Activated CD8-positive, alpha-beta T cell treated with anti-CD3 and anti-CD28 coated beads for 36 hours (primary cell): ENCODE measurements around the gene HABP4. TPM values are rescaled to one million over a fixed set of nuclear protein-coding genes. Genes with fewer than 3 reads are reported as not detected.
A peak's percentile ranks its signal among the peaks of the same experiment; 100 is the strongest.

Experiments
- ATAC-seq: fragments of 200-7000 bp; cut with Tn5 transposase; one replicate; pipeline ENCODE4 v1.10.0; 2021; ENCODE audit warnings: mild to moderate bottlenecking, moderate library complexity
- CTCF ChIA-PET: fragments of 350-600 bp; sonication (Branson Sonifier 250); formaldehyde crosslinking; loops from one replicate; lab custom pipeline; 2021; ENCODE audit warnings: antibody characterized with exemption; lab: Charles Lee
- POLR2A ChIA-PET: fragments of 350-600 bp; sonication (Branson Sonifier 250); formaldehyde crosslinking; loops from one replicate; lab custom pipeline; 2021; ENCODE audit warnings: antibody characterized with exemption; lab: Charles Lee
- DNase-seq: peaks from one replicate; pipeline ENCODE4 v3.0.0-alpha.2; 2020
- H3K27ac Mint-ChIP-seq: one replicate; pipeline ENCODE4 v1.8.0; 2021; ENCODE audit warnings: mild to moderate bottlenecking, mixed read lengths
- H3K27me3 Mint-ChIP-seq: one replicate; pipeline ENCODE4 v1.8.0; 2021; ENCODE audit warnings: mixed read lengths
- H3K36me3 Mint-ChIP-seq: one replicate; pipeline ENCODE4 v1.8.0; 2021; ENCODE audit warnings: low read depth, mixed read lengths
- H3K4me1 Mint-ChIP-seq: one replicate; pipeline ENCODE4 v1.8.0; 2021; ENCODE audit warnings: low read depth, mixed read lengths
- H3K4me3 Mint-ChIP-seq: one replicate; pipeline ENCODE4 v1.8.0; 2021; ENCODE audit warnings: mild to moderate bottlenecking, moderate library complexity, mixed read lengths
- H3K9me3 Mint-ChIP-seq: one replicate; pipeline ENCODE4 v1.8.0; 2021; ENCODE audit warnings: mixed read lengths
- CTCF ChIP-seq: fragments of 200-600 bp; IDR thresholded peaks from one replicate; pipeline ENCODE4 v1.8.0; 2022; ENCODE audit warnings: antibody characterized with exemption, mild to moderate bottlenecking
- intact Hi-C: fragments of 100-400 bp; cut with micrococcal nuclease; formaldehyde crosslinking; loops from one replicate; pipeline ENCODE4 v1.10.0; 2022
- total RNA-seq, 2 experiments: library from RNA; stranded (reverse); gene quantifications; one replicate each; pipeline ENCODE4 v1.2.3, GENCODE V29; 2021

HABP4 gene
- total RNA-seq, 2 experiments from 2014 or later, result 7.0 to 8.3 TPM

- peaks cover 18% of the 10 kb centered on the region for H3K4me1 Mint-ChIP-seq
- H3K36me3 Mint-ChIP-seq, result peaks cover 35% of the 10 kb centered on the region
- H3K4me3 Mint-ChIP-seq, result no peak overlapping the region
- ChIA-PET CTCF (no interaction called here), POLR2A (no interaction called here)
- intact Hi-C loops, result no loop called here
- no peak for TF ChIP-seq CTCF
- no peaks in the 10 kb centered on the region for H3K27me3 Mint-ChIP-seq
- DNase-seq (no peak), ATAC-seq (no peak)
- H3K27ac Mint-ChIP-seq, result no peak overlapping the region
- H3K9me3 Mint-ChIP-seq, result no peaks in the 10 kb centered on the region
These were observed 38.0 kb downstream of the HABP4 start for GRCh38 chr9:96487949-96488348.

DNA sequence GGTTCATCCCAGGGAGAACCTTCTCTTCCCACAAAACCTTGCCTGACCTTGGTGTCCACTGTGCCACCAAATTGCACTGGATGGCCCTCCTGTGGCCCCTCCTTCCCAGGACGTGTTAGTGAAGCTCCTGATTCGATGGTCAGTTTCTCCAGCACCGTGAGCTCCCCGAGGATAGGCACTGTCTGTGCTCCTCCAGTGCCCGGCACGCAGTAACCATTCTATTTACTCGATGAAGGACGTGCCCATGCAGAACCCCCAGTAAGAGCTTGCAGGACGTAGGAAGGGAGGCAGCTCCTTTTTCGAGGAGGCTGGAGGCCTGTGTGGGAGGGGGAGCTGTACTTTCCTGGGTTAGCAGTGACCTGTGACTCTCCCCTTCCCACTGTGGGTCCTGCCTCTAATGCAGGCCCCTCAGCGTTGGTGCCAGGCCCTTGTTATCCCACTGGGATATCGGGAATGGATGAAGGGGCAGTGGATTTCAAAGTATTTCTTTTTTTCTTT is 39.6 kb downstream of the HABP4 start:
- Mint-ChIP-seq H3K9me3 (no peaks in the 10 kb centered on the region), H3K4me1 (peaks cover 13% of the 10 kb centered on the region), H3K27ac (no peak overlapping the region), H3K27me3 (no peaks in the 10 kb centered on the region), H3K36me3 (peaks cover 32% of the 10 kb centered on the region), H3K4me3 (no peak overlapping the region)
- intact Hi-C loops, result no loop called here
- CTCF ChIA-PET, result interaction anchor here (1.4 kb wide), 1 partner anchor 48 kb away, joined by 3 read pairs; no protein-coding TSS in a partner anchor
- TF ChIP-seq CTCF, result no peak
- POLR2A ChIA-PET, result no interaction called here
- no peak for DNase-seq
- no peak for ATAC-seq

GRCh38 chr9:96490534-96491078 is 40.6 kb downstream of the HABP4 start:
- Mint-ChIP-seq H3K4me1 (peaks cover 10% of the 10 kb centered on the region), H3K9me3 (no peaks in the 10 kb centered on the region), H3K27me3 (no peaks in the 10 kb centered on the region), H3K27ac (no peak overlapping the region), H3K36me3 (peaks cover 25% of the 10 kb centered on the region), H3K4me3 (no peak overlapping the region)
- no peak for DNase-seq
- intact Hi-C loops, result no loop called here
- no peak for ATAC-seq
- POLR2A ChIA-PET, result no interaction called here
- no peak for TF ChIP-seq CTCF
- CTCF ChIA-PET, result interaction anchor here (1.2 to 1.4 kb wide), 2 partner anchors 19 to 49 kb away, joined by 3 read pairs; no protein-coding TSS in a partner anchor

DNA sequence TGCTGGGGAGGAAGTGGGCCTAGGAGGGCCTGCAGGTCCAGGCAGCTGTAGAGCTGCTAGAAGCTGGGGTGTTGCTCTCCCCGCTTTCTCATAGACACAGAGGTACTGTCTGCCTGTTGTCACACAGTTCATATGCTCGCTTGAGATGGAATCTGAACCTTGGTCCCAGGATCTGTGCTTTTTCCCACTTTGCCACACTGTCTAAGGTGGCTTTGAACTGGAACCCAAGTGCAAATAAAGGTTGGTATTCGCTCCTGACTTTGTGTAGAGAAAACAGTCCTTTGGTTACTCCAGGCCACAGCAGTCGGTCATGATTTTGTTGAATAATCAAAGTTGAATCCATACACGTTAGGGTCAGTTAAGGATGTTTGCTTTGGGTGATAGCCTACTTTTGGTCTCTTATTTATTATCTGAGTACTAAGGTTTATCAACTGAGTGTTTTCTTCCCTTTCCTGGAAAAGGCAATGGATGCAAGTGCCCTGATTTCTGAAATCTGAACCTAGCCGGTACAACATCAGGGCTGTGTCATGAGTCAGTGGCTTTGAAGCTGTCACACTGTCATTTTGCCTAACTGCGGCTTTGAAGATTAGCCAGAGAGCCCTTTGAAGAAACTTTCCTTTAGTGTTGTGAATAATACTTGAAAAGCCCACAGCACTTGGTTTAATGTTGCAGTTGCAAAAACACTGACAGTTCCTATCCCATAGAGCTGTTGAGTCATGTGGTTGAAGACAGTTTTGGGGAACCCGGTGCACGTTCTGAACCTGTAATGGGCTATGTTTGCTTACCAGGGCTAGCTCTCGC is 41.3 kb downstream of the HABP4 start:
- POLR2A ChIA-PET, result interaction anchor here (1.0 kb wide), 1 partner anchor 13 kb away, joined by 4 read pairs; no protein-coding TSS in a partner anchor
- no peak for TF ChIP-seq CTCF
- H3K4me1 Mint-ChIP-seq, result peaks cover 9% of the 10 kb centered on the region
- intact Hi-C loops, result no loop called here
- no peak overlapping the region for H3K4me3 Mint-ChIP-seq
- peak; percentile 89 for ATAC-seq
- H3K36me3 Mint-ChIP-seq, result peaks cover 22% of the 10 kb centered on the region
- H3K9me3 Mint-ChIP-seq, result no peaks in the 10 kb centered on the region
- no peaks in the 10 kb centered on the region for H3K27me3 Mint-ChIP-seq
- peak; percentile 51 for DNase-seq
- CTCF ChIA-PET, result interaction anchor here (1.2 to 1.6 kb wide), 2 partner anchors 18 to 49 kb away, joined by 3 read pairs; no protein-coding TSS in a partner anchor
- peak overlapping the region; percentile 65 for H3K27ac Mint-ChIP-seq
